Sigmoid colon (tissue), 7 donors: ENCODE results near the gene MICALL2. TPM values are rescaled to one million over a fixed set of nuclear protein-coding genes. Genes with fewer than 3 reads are reported as not detected.

Experiments
- DNase-seq: peaks from one replicate; pipeline ENCODE4 v3.0.0-alpha.2; 2019
- H3K27ac ChIP-seq, 4 donors: fragments of 200-600 bp; sonication (generic); one replicate each; pipeline ENCODE4 v1.5.1; 2016 to 2019; ENCODE audit warnings: mild to moderate bottlenecking in 1 of 4
- H3K27me3 ChIP-seq, 3 donors: fragments of 200-600 bp; sonication (generic); one replicate each; pipeline ENCODE4 v1.5.1; 2019; ENCODE audit warnings: mild to moderate bottlenecking in 1 of 3
- H3K36me3 ChIP-seq, 4 donors: fragments of 200-600 bp; sonication (generic); one replicate each; pipeline ENCODE4 v1.5.1; 2016 to 2019
- H3K4me1 ChIP-seq, 4 donors: fragments of 200-600 bp; sonication (generic); one replicate each; pipeline ENCODE4 v1.5.1; 2017 to 2019
- H3K4me3 ChIP-seq, 4 donors: fragments of 200-600 bp; sonication (generic); one replicate each; pipeline ENCODE4 v1.5.1; 2017 to 2019; ENCODE audit warnings: mild to moderate bottlenecking in 2 of 4, moderate library complexity in 1 of 4
- H3K9me3 ChIP-seq, 4 donors: fragments of 200-600 bp in 3 of 4; sonication (generic) in 3 of 4; one replicate each; pipeline versions ENCODE4 v1.5.1 to v1.6.1; 2013 to 2019
- CTCF ChIP-seq, 4 experiments: fragments of 450-650 bp in 3 of 4; fragments of 200-600 bp in 1 of 4; IDR thresholded peaks; one replicate each; pipeline ENCODE4 v1.5.1; 2016 to 2019; ENCODE audit warnings: antibody characterized with exemption in 4 of 4, mild to moderate bottlenecking in 3 of 4, moderate library complexity in 2 of 4
- EP300 ChIP-seq, 4 donors: sonication (generic); formaldehyde crosslinking; IDR thresholded peaks; one replicate each; pipeline ENCODE4 v1.6.1; 2017; ENCODE audit warnings: antibody characterized with exemption in 4 of 4
- POLR2A ChIP-seq, 2 donors: fragments of 450-650 bp; IDR thresholded peaks; one replicate each; pipeline ENCODE4 v1.6.1; 2016; ENCODE audit warnings: antibody characterized with exemption in 2 of 2, mild to moderate bottlenecking in 2 of 2, moderate library complexity in 2 of 2
- POLR2AphosphoS5 ChIP-seq, 4 donors: sonication (generic); formaldehyde crosslinking; IDR thresholded peaks; one replicate each; pipeline ENCODE4 v1.6.1; 2017; ENCODE audit warnings: antibody characterized with exemption in 4 of 4
- WGBS, 2 donors: extraction: QIAGEN DNeasy Blood & Tissue Kit; methylation state at CpG; one replicate each; pipeline ENCODE4 v1.1.7; 2013; 5-methylcytosine and 5-hydroxymethylcytosine counted together
- intact Hi-C: fragments of 100-400 bp; cut with DNase I; formaldehyde crosslinking; loops from one replicate; pipeline ENCODE4 v1.15.1; 2023
- polyA plus RNA-seq, 3 donors: library from polyadenylated mRNA; stranded (reverse); fragments of 200-250 nt; gene quantifications; one replicate each; pipeline ENCODE4 v1.2.3, GENCODE V29; 2013
- total RNA-seq, 4 donors: library from RNA; depleted of rRNA; stranded (reverse); fragments of >200 nt; gene quantifications; one replicate each; pipeline ENCODE4 v1.1.0, GENCODE V29; 2016
- donor health status: healthy with polysubstance abuse.
- donor health status: Bipolar disorder and iron deficiency.
- donor health status: healthy.

The MICALL2 gene
- total and polyA plus RNA-seq, 7 donors: 8.4 to 86.2 (median 30.7) TPM

- H3K4me3 ChIP-seq: peak overlapping the region; percentile 56 to 89 (median 65)
- H3K4me1 ChIP-seq: peaks cover 3 to 84% (median 79%) of the 10 kb centered on the region in 4 donors
These were observed 1.8 kb upstream of the MICALL2 start for GRCh38 chr7:1460821-1461645.

GRCh38 chr7:1459920-1460820 is 900 bp upstream of the MICALL2 start:
- TF ChIP-seq EP300 (IDR thresholded peaks at IDR 0.05) (no peak), POLR2AphosphoS5 (IDR thresholded peaks at IDR 0.05) (peak in 3 of 4 donors; percentile 2 to 43 (median 22))
- DNase-seq: peak; percentile 81
- Histone ChIP-seq H3K9me3 (no peaks in the 10 kb centered on the region), H3K27me3 (no peaks in the 10 kb centered on the region), H3K27ac (peak overlapping the region; percentile 84 to 95 (median 94)), H3K36me3 (no peaks in the 10 kb centered on the region), H3K4me1 (peaks cover 3 to 87% (median 84%) of the 10 kb centered on the region in 4 donors), H3K4me3 (peak overlapping the region; percentile 56 to 89 (median 65))
- intact Hi-C loops: no loop called here
- WGBS, 2 donors: 10 to 13% methylated on average over 30 of the region's 30 CpGs

More at GRCh38 chr7:1460821-1461645, 1.8 kb upstream of the MICALL2 start:
- H3K27me3 ChIP-seq: no peaks in the 10 kb centered on the region
- peak; percentile 86 for DNase-seq
- H3K36me3 ChIP-seq: no peaks in the 10 kb centered on the region
- H3K9me3 ChIP-seq: no peaks in the 10 kb centered on the region
- intact Hi-C loops: no loop called here
- peak in 2 of 4 donors; percentile 40 to 50 for TF ChIP-seq POLR2AphosphoS5 (IDR thresholded peaks at IDR 0.05)
- peak in 1 of 2 donors; percentile 33 for TF ChIP-seq POLR2A (IDR thresholded peaks at IDR 0.05)
- TF ChIP-seq EP300 (IDR thresholded peaks at IDR 0.05): no peak
- peak overlapping the region; percentile 84 to 95 (median 94) for H3K27ac ChIP-seq
- WGBS, 2 donors: 7 to 35% methylated on average over 30 of the region's 30 CpGs

- Histone ChIP-seq H3K36me3 (no peaks in the 10 kb centered on the region), H3K27ac (peak overlapping the region; percentile 87 to 95 (median 94)), H3K27me3 (no peaks in the 10 kb centered on the region), H3K9me3 (no peaks in the 10 kb centered on the region), H3K4me1 (peaks cover 3 to 91% (median 88%) of the 10 kb centered on the region in 4 donors), H3K4me3 (peak overlapping the region; percentile 56 to 89 (median 74))
- DNase-seq: peak; percentile 100
- intact Hi-C loops: no loop called here
- WGBS, 2 donors: 1% methylated on average over 35 of the region's 35 CpGs
- TF ChIP-seq POLR2A (IDR thresholded peaks at IDR 0.05) (no peak), EP300 (IDR thresholded peaks at IDR 0.05) (no peak), CTCF (IDR thresholded peaks at IDR 0.05) (no peak), POLR2AphosphoS5 (IDR thresholded peaks at IDR 0.05) (no peak)
These were observed 232 bp upstream of the MICALL2 start for GRCh38 chr7:1459512-1459892.

GRCh38 chr7:1457949-1458682 is 1.2 kb downstream of the MICALL2 start:
- Histone ChIP-seq H3K4me1 (peaks cover 3 to 91% (median 88%) of the 10 kb centered on the region in 4 donors), H3K27me3 (no peaks in the 10 kb centered on the region), H3K4me3 (peak overlapping the region; percentile 49 to 89 (median 74)), H3K9me3 (no peaks in the 10 kb centered on the region), H3K27ac (peak overlapping the region; percentile 83 to 94 (median 90)), H3K36me3 (no peaks in the 10 kb centered on the region)
- intact Hi-C loops: no loop called here
- DNase-seq: no peak
- 19 to 51% methylated on average over 23 of the region's 23 CpGs for WGBS, 2 donors
- TF ChIP-seq CTCF (IDR thresholded peaks at IDR 0.05) (no peak), POLR2AphosphoS5 (IDR thresholded peaks at IDR 0.05) (no peak), POLR2A (IDR thresholded peaks at IDR 0.05) (no peak), EP300 (IDR thresholded peaks at IDR 0.05) (no peak)
